ENCODE results near the gene NUMB.

GRCh38 chr14:73460691-73461127 lies 2.4 kb upstream of the NUMB start:
- no peak for TF ChIP-seq CTCF (IDR thresholded peaks at IDR 0.05)
- TF ChIP-seq POLR2A (IDR thresholded peaks at IDR 0.05) = no peak
